Measurements from ENCODE around the gene CDIPT. TPM values are rescaled to one million over a fixed set of nuclear protein-coding genes. Genes with fewer than 3 reads are reported as not detected.
"Not testable (repeated sequence)": the region's sequence is repeated elsewhere in the genome, so short reads cannot be mapped to it uniquely, and the experiment has no call there.

CDIPT gene
- total RNA-seq, 1 donor from 2014 or later, result 89.4 TPM

DNA sequence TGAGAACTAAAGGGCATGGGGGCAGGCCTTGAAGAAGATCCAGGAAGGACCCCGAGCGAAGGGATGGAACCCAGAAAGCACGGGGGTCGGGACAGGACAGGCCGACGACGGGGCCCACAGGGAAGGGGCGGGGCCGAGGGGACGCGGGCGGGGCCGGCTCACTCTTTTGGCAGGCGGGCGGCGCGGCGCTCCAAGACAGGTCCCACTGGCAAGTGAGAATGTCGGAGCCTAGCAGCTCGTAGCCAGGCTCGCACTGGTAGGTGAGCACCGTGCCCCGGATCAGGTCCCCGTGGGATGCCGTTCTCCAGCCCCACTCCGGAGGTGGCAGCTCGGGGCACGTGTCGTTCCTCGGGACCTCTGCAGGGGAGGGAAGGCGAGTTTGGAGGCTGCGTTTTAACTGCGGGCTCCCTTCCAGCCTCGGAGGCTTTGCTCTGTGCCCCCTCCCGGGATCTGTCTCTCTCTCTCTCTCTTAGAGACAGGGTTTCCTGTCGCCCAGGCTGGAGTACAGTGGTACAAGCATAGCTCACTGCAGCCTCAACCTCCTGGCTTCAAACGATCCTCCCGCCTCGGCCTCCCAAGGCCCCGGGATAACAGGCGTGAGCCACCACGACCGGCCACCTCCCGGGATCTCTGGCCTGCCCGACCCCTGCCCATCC lies 13.7 kb upstream of the CDIPT start:
- intact Hi-C loops (cut with DNase I), result no loop called here
- TF ChIP-seq POLR2A (IDR thresholded peaks at IDR 0.05) (no peak), POLR2AphosphoS5 (IDR thresholded peaks at IDR 0.05; ENCODE audit: insufficient read depth in 1 of 2, low read depth in 1 of 2) (no peak)
- TF ChIP-seq, protein P1, sequence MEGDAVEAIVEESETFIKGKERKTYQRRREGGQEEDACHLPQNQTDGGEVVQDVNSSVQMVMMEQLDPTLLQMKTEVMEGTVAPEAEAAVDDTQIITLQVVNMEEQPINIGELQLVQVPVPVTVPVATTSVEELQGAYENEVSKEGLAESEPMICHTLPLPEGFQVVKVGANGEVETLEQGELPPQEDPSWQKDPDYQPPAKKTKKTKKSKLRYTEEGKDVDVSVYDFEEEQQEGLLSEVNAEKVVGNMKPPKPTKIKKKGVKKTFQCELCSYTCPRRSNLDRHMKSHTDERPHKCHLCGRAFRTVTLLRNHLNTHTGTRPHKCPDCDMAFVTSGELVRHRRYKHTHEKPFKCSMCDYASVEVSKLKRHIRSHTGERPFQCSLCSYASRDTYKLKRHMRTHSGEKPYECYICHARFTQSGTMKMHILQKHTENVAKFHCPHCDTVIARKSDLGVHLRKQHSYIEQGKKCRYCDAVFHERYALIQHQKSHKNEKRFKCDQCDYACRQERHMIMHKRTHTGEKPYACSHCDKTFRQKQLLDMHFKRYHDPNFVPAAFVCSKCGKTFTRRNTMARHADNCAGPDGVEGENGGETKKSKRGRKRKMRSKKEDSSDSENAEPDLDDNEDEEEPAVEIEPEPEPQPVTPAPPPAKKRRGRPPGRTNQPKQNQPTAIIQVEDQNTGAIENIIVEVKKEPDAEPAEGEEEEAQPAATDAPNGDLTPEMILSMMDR (IDR thresholded peaks at IDR 0.05), result no peak
- Histone ChIP-seq H3K9me3 (no peaks in the 10 kb centered on the region), H3K4me3 (peak overlapping the region; percentile 24 to 25), H3K27ac (no peak overlapping the region), H3K4me1 (peaks cover 13% of the 10 kb centered on the region), H3K36me3 (no peaks in the 10 kb centered on the region), H3K27me3 (peaks cover 11% of the 10 kb centered on the region)
- no peak for DNase-seq (ENCODE audit: extremely low spot score in 2 of 2)

DNA sequence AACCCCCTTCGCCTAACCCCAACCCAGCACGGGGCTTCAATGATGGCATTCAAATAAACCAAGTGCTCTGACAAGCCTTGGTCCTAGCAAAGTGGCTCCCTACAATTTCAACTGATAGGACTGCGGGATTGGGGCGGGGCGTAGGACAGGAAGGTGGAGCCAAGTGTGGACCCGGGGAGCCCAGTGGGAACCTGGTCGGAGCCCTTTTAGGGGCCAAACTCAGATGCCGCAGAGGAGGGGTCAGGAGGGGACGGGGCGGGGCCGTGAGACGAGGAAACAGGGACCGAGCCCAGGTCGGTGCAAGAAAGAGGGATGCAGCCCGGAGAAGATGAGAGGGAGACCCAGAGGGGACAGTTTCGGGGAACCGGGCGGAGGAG lies 13.2 kb upstream of the CDIPT start:
- intact Hi-C loops (cut with DNase I), result no loop called here
- Histone ChIP-seq H3K4me1 (peaks cover 13% of the 10 kb centered on the region), H3K4me3 (peak overlapping the region; percentile 24 to 25), H3K27ac (no peak overlapping the region), H3K27me3 (peaks cover 11% of the 10 kb centered on the region), H3K9me3 (no peaks in the 10 kb centered on the region), H3K36me3 (no peaks in the 10 kb centered on the region)
- TF ChIP-seq, protein P1 (IDR thresholded peaks at IDR 0.05), result no peak
- TF ChIP-seq POLR2A (IDR thresholded peaks at IDR 0.05), result no peak
- TF ChIP-seq POLR2AphosphoS5 (IDR thresholded peaks at IDR 0.05; ENCODE audit: insufficient read depth in 1 of 2, low read depth in 1 of 2), result no peak
- no peak for DNase-seq (ENCODE audit: extremely low spot score in 2 of 2)

DNA sequence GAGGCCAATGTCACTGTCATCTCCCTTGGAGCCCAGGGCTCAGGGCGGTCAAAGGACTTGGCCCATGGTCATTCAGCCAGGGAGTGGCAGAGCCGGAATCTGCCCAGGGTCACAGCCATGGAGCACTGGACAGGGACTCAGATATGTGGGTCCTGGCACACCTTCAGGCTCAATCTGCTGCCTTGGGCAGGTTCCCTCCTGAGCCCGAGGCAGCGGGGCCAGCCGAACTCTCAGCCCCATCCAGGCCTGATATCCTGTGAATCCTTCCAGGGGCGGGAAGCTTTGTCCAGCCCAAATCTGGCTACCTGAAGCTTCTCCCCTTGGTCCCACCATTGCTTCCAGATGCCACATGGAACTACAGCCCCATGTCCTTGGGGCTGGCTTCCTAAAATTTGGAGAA lies 12.2 kb upstream of the CDIPT start:
- Histone ChIP-seq H3K27me3 (peaks cover 11% of the 10 kb centered on the region), H3K27ac (no peak overlapping the region), H3K36me3 (no peaks in the 10 kb centered on the region), H3K4me1 (peaks cover 13% of the 10 kb centered on the region), H3K4me3 (no peak overlapping the region), H3K9me3 (no peaks in the 10 kb centered on the region)
- no peak for DNase-seq (ENCODE audit: extremely low spot score in 2 of 2)
- intact Hi-C loops (cut with DNase I), result no loop called here
- TF ChIP-seq, protein P1 (IDR thresholded peaks at IDR 0.05), result no peak
- TF ChIP-seq POLR2AphosphoS5 (IDR thresholded peaks at IDR 0.05; ENCODE audit: insufficient read depth in 1 of 2, low read depth in 1 of 2) (no peak), POLR2A (IDR thresholded peaks at IDR 0.05) (no peak)

DNA sequence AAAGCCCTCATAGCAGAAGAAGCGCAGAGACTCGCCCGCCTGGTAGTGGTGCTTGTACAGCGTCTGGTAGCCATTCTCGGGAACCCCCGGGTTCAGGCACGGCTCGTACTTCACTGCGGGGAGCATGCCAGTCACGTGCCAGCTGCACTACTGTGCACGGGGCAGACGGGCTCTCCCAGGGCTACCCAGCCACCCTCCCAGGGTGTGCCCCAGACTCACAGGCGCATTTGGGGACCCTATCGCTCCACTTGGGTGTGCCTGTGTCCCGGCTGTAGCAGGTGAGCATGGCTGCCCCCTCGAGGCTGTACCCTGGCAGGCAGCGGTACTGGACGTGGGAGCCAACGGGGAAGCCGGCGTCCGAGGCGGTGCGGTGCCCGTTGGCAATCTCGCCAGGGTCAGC lies 10.3 kb upstream of the CDIPT start:
- Histone ChIP-seq H3K4me1 (peaks cover 13% of the 10 kb centered on the region), H3K9me3 (no peaks in the 10 kb centered on the region), H3K36me3 (no peaks in the 10 kb centered on the region), H3K27ac (no peak overlapping the region), H3K27me3 (peaks cover 11% of the 10 kb centered on the region), H3K4me3 (no peak overlapping the region)
- intact Hi-C loops (cut with DNase I), result no loop called here
- DNase-seq (ENCODE audit: extremely low spot score in 2 of 2), result no peak
- TF ChIP-seq POLR2AphosphoS5 (IDR thresholded peaks at IDR 0.05; ENCODE audit: insufficient read depth in 1 of 2, low read depth in 1 of 2), result no peak
- TF ChIP-seq POLR2A (IDR thresholded peaks at IDR 0.05), result no peak
- TF ChIP-seq, protein P1 (IDR thresholded peaks at IDR 0.05), result no peak

DNA sequence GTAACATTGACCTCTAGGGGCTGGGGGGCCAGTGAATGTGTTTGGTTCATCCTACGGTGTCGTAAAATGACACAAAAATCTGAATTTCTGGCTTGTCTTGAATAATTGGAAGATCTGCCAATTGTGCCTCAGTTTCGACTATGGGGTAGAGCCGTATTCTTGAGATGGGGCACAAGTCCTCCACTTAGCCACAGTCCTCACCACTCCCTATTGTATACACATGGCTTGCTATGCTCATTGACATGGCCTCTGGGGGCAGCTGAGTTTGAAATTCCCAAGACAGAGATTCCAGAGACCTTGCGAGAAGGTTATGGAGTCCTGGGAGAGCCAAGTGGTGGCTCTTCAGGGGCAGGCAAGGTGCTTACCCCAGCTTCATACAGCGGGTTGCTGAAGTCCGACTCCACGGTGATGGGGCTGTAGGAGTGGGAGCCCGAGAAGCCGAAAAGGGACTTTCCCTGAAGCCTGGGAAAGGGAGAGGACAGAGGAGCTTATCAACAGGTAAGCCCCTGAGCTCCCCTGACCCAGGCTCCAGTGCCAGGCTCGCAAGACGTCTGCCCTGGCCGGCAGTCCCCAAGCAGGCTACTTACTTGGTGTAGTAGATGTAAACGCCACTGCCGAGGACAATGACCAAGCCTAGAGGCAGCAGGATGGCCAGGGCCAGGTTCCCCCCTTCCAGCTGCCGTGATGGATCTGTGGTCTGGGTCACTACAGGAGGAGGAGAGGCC lies 9.0 kb upstream of the CDIPT start:
- no peak for DNase-seq (ENCODE audit: extremely low spot score in 2 of 2)
- intact Hi-C loops (cut with DNase I), result no loop called here
- H3K27me3 ChIP-seq, result peaks cover under 1% of the 10 kb centered on the region
- no peaks in the 10 kb centered on the region for H3K9me3 ChIP-seq
- H3K4me1 ChIP-seq, result peaks cover 9% of the 10 kb centered on the region
- H3K27ac ChIP-seq, result no peak overlapping the region
- no peaks in the 10 kb centered on the region for H3K36me3 ChIP-seq
- H3K4me3 ChIP-seq, result no peak overlapping the region
- no peak for TF ChIP-seq POLR2AphosphoS5 (IDR thresholded peaks at IDR 0.05; ENCODE audit: insufficient read depth in 1 of 2, low read depth in 1 of 2)
- TF ChIP-seq POLR2A (IDR thresholded peaks at IDR 0.05), result no peak
- TF ChIP-seq, protein P1 (IDR thresholded peaks at IDR 0.05), result no peak

DNA sequence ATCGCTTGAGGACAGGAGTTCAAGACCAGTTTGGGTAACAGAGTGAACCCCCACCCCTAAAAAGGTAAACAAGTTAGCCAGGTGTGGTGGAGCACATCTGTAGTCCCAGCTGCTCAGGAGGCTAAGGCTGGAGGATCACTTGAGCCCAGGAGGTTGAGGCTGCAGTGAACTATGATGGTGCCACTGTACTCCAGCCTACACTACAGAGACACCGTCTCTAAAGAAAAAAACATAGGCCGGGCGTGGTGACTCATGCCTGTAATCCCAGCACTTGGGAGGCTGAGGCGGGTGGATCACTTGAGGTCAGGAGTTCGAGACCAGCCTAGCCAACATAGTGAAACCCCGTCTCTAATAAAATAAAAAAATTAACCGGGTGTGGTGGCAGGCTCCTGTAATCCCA lies 6.0 kb upstream of the CDIPT start:
- H3K27me3 ChIP-seq; H3K36me3 ChIP-seq; H3K27ac ChIP-seq; intact Hi-C loops (cut with DNase I); H3K4me3 ChIP-seq; DNase-seq (ENCODE audit: extremely low spot score in 2 of 2); H3K9me3 ChIP-seq; H3K4me1 ChIP-seq: not testable (repeated sequence)

Measured in vagina (tissue), 2 donors.